NCI-H526 treated with DMSO at 0.1 percent for 48 hours (cell line): Measurements from ENCODE around the gene ZNRD2.
A peak's percentile ranks its signal among the peaks of the same experiment; 100 is the strongest.

Experiments
- DNase-seq: peaks from one replicate; lab custom pipeline; 2025; lab: John Stamatoyannopoulos, UW

ZNRD2 gene

DNA sequence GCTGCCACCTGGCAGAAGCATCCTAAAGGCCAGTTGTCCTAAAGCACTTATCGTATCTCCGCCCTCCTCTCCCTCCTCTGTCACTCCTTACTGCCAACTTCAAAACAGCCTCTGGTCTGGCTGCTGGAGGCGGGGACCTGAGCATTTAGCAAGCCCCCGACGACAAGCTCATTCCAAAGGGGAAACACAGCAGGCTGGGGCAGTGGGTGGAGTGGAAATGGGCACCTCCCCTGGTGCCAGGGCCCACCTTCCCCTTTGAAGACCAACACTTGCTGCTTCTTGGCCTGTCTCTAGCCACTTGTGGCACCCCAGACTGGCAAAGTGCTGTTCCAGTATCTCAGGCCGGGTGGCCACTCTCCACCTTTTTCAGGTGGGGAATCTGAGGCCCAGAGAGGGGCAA is 40.1 kb downstream of the ZNRD2 start:
- no peak for DNase-seq

DNA sequence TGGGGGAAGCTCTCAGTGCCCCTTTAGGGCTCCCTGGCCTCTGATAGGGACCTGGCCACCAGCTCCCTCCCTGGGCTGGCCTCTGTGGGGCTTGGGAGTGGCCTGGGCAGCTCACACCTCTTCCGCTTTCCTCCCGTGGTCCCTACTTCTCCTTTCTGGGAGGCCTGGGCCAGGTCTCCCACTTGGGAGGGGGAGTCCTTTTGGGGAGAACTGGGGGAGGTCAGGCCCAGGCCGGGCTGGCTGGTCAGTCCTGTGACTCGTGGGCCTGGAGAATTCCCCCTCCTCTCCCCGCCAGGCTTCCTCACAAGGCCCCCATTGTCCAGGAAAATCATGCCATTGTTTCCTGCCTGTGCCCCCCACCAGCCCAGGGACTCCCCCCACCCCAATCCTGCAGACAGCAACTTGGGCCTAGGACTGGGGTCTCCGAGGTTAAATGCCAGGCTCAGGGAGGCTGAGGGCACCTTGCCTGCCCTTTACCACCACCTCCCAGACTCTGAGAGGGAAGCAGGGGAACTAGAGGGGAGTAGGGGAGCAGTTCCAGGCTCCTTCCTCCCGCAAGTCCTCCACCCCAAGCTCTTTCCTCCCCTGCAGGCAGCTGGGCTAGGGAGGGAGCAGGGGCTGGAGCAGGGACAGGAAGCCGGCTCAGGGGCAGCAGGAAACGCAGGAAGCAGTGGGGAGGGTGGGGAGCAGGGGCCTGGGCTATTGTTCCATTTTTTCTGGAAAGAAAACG is 40.9 kb downstream of the ZNRD2 start:
- DNase-seq: no peak

DNA sequence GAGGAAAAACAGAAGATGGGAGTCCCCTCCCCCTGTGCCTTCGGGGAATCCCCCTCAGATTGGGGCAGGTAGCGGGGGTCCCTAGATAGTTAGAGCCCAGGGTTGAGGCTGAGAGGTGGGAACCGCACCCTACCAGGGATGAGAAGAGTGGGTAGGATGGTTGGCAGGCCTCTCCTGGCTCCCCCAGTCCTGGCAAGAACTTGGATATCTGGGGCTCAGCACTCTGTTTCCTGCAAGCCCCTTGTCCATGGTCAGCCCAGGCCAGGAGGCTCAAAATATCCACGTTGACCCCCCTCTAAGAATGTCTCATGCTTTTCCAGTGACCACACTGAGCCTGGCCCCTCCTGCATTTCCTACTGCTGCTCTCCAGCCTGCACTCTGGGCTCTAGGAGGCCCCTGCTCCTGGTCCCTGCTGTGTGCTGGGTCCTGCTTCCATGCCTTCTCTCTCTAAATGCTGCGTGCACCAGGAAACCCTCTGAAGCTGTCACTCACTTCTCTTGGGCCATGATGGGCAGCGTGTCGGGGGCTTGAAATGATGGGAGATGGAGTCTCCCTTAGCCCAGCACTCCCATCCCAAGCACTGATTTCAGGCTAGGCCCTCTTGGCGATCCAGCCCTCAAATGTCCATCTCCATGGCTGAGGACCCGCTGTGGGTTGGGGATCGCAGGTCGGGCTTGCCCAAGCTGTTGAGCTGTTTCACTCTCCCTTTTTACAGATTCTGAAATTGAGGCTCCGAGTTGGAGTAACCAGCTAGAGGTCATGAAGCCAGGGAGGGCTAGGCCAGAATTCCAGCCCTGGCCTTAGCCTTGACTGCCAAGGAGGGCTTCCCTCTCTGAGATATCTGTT is 41.7 kb downstream of the ZNRD2 start:
- no peak for DNase-seq

DNA sequence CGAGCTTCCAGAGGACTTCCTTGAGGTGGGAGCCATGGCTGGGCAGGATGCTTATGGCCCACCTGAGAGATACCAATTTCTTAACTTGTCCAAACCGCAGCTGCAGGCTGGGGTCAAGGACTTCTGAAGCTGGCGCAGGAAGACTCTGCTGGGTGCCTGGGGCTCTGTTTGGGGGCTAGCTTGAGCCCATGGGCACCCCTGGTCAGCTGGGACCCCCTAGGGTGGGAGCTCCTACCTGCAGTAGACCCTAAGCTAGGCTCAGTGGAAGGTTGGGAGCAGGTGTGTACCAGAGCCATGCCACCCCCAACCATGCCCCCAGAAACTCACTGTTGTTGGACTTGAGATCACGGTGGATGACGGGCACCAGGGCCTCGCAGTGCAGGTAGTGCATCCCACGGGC is 42.4 kb downstream of the ZNRD2 start:
- no peak for DNase-seq

DNA sequence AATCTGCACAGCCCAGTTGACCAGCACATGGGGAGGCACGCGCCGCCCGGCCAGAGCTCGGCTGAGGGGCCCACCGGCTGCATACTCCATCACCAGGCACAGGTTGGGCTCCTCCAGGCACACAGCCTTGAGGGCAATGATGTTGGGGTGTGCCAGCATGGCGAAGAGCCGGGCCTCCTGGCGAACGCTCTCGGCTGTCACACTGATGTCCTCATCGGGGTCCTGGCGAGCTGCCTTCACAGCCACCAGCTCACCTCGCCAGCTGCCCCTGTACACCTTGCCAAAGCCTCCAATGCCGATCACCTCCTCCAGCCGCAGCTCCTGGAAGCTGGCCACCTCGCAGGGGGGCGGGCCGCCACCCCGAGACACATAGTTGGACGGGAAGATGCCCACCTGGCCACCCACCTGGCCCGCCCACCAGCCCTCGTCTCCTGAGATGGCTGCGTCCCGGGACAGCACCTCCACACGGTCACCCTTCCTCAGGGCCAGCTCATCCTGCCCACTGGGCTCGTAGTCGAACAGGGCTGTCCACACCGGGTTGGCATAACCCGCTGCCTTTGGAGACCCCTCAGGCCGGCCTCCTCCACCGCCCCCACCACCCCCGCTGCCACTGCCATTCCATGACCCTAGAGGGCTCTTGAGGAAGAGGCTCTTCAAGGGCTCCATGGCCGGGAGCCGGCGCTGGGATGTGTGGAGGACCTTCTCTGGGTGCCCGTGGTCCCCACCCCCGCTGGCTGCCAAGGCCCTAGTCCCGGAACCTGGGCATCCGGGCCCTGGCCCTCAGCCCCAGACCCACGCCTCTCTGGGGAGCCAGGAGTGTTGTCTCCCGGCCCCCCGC is 43.0 kb downstream of the ZNRD2 start:
- no peak for DNase-seq

DNA sequence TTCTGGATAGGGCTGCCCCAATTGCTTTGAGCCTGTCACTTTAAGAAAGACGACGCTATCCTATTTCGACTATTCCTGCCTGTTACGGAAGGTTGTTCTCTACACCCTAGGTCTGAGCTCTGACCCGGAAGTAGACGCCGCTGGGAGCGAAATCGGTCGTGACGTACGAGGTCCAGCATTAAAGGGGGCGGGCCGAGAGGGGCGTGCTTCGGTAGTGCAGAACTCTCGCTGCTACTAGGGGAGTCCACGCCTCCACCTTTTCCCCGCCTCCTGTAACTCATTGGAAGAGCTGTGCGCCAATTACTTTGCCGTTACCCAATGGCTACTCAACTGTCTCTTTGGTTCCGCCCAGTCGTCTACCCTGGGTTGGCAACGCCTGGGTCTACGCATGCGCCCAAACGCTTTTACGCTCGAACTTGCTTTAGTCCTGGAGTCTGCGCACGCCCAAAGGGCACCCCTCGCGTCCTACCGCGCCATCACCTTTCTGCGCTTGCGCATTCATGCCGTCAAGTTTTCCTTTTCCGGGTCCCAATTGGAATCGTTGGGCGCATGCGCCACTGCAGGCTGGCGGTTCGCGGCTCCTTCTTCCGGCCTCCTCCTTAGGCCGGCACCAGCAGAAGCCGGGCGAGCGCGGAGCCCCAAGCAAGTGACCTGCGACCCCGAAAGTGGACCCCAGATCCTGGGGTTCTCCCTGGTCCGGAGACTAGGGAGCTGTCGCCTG is 45.1 kb downstream of the ZNRD2 start, which contains the start of gene PCNX3:
Gene PCNX3 (plus strand): TSS at position 548 of the 721 bp plus-strand sequence. CDS start 536 bp downstream, outside the sequence.
- DNase-seq: peak; percentile 100

DNA sequence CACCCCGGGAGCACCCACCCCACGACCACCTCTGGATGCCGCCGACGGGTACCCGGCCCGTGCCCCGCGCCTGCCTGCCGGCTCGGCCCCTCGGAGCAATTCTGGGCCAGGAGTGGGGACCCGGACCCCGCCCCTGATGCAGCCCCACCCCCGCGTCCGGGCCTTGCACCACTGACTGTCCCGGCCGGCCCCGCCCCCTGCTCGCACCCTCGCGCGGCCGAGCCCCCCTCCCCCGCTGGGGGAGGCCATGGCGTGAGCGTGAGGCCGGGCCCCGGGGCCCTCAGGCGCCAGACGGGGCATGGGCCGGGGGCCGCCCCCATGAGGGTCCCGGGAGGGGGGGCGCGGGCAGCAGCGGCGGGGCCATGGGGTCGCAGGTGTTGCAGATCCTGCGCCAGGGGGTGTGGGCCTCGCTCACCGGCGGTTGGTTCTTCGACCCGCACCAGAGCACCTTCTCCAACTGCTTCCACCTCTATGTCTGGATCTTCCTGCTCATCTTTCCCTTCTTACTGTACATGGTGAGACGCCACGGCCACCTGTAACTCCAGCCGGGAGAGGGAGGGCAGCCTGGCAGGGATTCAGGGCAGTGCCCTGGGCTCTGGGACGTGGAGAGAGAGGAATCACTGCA is 45.8 kb downstream of the ZNRD2 start:
- DNase-seq: no peak

DNA sequence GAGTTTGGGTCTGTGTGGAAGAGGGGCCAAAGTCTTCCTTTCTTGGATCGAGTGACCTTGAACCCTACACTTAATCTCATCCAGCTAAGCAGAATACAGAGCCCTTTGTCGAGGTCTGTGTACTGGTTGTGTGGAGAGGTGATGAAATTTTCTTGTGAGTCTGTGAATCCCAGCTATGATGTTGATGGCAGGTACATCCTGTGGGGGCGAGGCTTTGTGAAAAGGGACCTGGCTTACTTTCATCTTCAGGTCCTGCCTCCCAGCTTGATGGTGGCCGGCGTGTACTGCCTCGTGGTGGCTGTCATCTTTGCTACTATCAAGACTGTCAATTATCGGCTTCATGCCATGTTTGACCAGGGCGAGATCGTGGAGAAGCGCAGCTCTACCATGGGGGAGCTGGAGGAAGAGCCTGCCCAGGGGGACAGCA is 46.3 kb downstream of the ZNRD2 start:
- DNase-seq: no peak

DNA sequence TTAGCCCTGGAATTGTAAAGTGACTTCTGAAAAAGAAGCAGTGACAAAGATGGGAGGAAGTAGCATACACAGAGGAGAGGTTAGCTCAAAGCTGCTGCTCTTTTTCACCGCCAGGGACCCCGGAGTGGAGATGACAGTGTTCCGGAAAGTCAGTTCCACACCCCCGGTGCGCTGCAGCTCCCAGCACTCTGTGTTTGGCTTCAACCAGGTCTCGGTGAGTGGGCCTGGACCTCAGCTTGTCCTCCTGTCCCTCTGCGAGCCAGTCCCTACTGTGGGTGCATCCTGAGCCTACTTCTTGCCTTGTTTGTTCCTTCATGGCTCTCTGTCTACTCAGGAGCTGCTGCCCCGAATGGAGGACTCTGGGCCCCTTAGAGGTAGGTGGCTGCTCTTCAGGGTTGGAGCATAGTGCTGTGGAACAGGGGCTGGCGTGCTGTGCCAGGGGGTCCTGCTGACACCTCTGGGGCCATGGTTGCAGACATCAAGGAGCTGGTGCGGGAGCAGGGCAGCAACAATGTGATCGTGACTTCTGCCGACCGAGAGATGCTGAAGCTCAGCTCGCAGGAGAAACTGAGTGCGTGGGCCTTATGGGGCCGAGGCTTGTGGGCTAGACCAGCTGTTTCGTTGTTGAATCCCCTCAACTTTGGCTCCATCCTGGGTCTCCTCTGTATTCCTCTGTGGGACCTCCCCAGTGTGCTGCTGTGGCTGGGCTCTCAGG is 47.0 kb downstream of the ZNRD2 start:
- DNase-seq: no peak

DNA sequence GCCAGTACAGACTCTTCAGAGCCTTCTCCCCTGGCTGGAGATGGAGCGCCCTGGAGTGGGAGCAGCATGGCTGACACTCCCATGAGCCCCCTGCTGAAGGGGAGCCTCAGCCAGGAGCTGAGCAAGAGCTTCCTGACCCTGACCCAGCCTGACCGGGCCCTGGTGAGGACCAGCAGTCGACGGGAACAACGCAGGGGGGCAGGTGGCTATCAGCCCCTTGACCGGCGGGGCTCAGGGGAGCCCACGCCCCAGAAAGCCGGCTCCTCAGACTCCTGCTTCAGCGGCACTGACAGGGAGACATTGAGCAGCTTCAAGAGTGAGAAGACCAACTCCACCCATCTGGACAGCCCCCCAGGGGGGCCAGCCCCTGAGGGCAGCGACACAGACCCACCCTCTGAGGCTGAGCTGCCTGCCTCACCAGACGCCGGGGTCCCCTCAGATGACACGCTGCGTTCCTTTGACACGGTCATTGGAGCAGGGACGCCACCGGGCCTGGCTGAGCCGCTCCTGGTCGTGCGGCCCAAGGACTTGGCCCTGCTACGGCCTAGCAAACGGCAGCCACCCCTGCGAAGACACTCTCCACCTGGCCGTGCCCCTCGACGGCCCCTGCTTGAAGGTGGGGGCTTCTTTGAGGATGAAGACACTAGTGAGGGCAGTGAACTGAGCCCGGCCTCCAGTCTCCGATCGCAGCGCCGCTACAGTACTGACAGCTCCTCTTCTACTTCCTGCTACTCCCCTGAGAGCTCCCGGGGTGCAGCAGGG is 47.9 kb downstream of the ZNRD2 start:
- DNase-seq: no peak

DNA sequence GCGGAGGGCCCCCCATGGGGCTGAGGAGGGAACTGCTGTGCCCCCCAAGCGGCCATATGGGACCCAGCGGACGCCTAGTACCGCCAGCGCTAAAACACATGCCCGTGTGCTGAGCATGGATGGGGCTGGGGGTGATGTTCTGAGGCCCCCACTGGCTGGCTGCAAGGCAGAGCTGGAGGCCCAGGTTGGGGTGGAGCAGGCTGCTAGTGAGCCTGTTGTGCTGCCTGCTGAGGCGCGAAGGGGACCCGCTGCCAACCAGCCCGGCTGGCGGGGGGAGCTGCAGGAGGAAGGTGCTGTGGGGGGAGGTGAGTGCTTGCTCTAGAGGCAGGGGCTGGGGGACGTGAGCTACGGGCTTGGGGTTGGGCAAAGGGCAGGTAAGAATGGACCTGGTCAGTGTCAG is 48.5 kb downstream of the ZNRD2 start:
- no peak for DNase-seq

DNA sequence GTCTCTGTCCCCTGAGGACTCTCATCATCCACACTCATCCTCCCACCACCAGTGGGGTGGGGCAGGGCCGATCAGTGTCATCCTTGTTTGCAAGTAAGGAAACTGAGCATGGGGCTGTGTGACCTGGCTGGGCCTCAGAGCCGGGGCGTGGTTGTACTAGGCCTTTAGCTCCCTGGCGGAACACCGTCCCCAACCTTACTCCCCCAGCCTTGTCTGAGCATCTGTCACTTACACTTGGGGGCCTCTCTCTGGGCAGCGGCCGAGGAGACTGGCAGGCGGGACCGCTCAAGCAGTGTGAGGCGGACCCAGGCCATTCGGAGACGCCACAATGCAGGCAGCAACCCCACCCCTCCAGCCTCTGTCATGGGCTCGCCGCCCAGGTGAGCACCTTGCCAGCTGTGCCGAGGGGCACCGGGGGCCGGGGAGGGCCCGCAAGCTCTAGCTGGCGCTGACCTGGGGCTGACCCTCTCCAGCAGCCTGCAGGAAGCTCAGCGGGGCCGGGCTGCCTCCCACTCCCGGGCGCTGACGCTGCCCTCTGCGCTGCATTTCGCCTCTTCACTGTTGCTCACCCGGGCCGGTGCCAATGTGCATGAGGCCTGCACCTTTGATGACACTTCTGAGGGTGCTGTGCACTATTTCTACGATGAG is 49.1 kb downstream of the ZNRD2 start:
- DNase-seq: no peak

DNA sequence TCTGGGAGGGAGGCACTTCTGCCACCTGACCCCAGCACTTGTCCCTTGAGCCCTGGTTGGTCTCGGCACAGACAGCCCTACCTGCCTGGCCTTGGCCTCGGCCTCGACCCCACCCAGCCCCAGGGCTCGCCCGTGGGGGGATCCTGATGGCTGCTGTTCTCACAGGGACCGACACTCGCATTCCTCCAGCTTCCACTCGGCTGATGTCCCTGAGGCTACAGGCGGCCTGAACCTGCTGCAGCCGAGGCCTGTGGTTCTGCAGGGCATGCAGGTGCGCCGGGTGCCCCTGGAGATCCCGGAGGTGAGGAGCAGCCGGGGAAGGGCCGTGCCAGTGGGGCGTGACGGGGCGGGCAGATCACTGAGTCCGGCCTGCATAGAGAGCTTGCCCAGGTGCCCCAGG is 50.4 kb downstream of the ZNRD2 start:
- no peak for DNase-seq

DNA sequence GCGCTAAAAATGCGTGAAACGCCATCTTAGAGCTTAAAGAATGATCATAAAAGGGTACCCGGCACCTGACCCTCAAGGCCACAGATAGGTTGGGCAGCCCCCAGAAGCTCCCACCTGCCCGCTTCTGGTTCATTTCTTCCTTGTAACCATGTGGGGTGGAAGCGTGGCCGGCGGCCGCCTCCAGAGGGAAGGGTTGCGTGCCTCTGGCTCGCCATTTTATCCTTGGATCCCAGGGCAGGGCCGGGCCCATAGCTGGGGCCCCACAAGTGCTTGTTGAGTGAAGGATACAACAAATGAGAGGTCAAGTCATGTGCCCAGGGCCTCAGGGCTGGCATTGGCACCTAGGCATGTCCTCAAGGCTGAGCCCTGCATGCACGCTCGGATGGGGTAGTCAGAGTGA is 51.2 kb downstream of the ZNRD2 start:
- DNase-seq: no peak
